ENCODE data around the gene C6orf132.

Gene C6orf132

GRCh38 chr6:42135722-42136121 is 6.7 kb downstream of the C6orf132 start:
- no peak for DNase-seq (ENCODE audit: low read depth, low spot score)

GRCh38 chr6:42135161-42135560 is 7.3 kb downstream of the C6orf132 start:
- DNase-seq (ENCODE audit: low read depth, low spot score): no peak

GRCh38 chr6:42133926-42134325 is 8.5 kb downstream of the C6orf132 start:
- DNase-seq (ENCODE audit: low read depth, low spot score): no peak

- DNase-seq (ENCODE audit: low read depth, low spot score): no peak
Observed at GRCh38 chr6:42131531-42131930, 10.9 kb downstream of the C6orf132 start.

GRCh38 chr6:42129360-42129676 is 13.1 kb downstream of the C6orf132 start:
- DNase-seq (ENCODE audit: low read depth, low spot score): no peak

GRCh38 chr6:42128460-42129359 is 13.7 kb downstream of the C6orf132 start:
- DNase-seq (ENCODE audit: low read depth, low spot score): no peak

- DNase-seq (ENCODE audit: low read depth, low spot score): no peak
Observed at GRCh38 chr6:42125663-42126062, 16.8 kb downstream of the C6orf132 start.

- no peak for DNase-seq (ENCODE audit: low read depth, low spot score)
Observed at GRCh38 chr6:42125231-42125630, 17.2 kb downstream of the C6orf132 start.

- no peak for DNase-seq (ENCODE audit: low read depth, low spot score)
Observed at GRCh38 chr6:42124223-42124836, 18.1 kb downstream of the C6orf132 start.

- DNase-seq (ENCODE audit: low read depth, low spot score): no peak
Observed at GRCh38 chr6:42123379-42124103, 18.9 kb downstream of the C6orf132 start.

- DNase-seq (ENCODE audit: low read depth, low spot score): no peak
Observed at GRCh38 chr6:42120895-42121865, 21.2 kb downstream of the C6orf132 start.

- no peak for DNase-seq (ENCODE audit: low read depth, low spot score)
Observed at GRCh38 chr6:42118162-42119001, 24.0 kb downstream of the C6orf132 start.

GRCh38 chr6:42117843-42118161 is 24.6 kb downstream of the C6orf132 start:
- DNase-seq (ENCODE audit: low read depth, low spot score): no peak

- DNase-seq (ENCODE audit: low read depth, low spot score): no peak
Observed at GRCh38 chr6:42113936-42114636, 28.3 kb downstream of the C6orf132 start.

GRCh38 chr6:42112351-42112750 is 30.1 kb downstream of the C6orf132 start:
- DNase-seq (ENCODE audit: low read depth, low spot score): no peak

- no peak for DNase-seq (ENCODE audit: low read depth, low spot score)
Observed at GRCh38 chr6:42110683-42111082, 31.7 kb downstream of the C6orf132 start.

GRCh38 chr6:42108071-42108470 is 34.3 kb downstream of the C6orf132 start:
- no peak for DNase-seq (ENCODE audit: low read depth, low spot score)

GRCh38 chr6:42106112-42107023 is 36.1 kb downstream of the C6orf132 start:
- no peak for DNase-seq (ENCODE audit: low read depth, low spot score)

GRCh38 chr6:42105709-42106108 is 36.7 kb downstream of the C6orf132 start:
- DNase-seq (ENCODE audit: low read depth, low spot score): no peak

Data from activated CD4-positive, CD25-positive, alpha-beta regulatory T cell treated with anti-CD3 and anti-CD28 coated beads, Interleukin-2, amount 50 U/mL, for 16 hours (primary cell).